ENCODE measurements around the gene FASLG.

FASLG gene

GRCh38 chr1:172637522-172637921 lies 21.4 kb upstream of the FASLG start:
- no peak for TF ChIP-seq GATA3 (IDR thresholded peaks at IDR 0.05; ENCODE audit: low read depth, low read length)
- TF ChIP-seq GATA2 (IDR thresholded peaks at IDR 0.05; ENCODE audit: low read depth, low read length), result no peak

- no peak for TF ChIP-seq GATA3 (IDR thresholded peaks at IDR 0.05; ENCODE audit: low read depth, low read length)
- TF ChIP-seq GATA2 (IDR thresholded peaks at IDR 0.05; ENCODE audit: low read depth, low read length), result no peak
Measured at GRCh38 chr1:172638249-172638648, 20.7 kb upstream of the FASLG start.

- TF ChIP-seq GATA3 (IDR thresholded peaks at IDR 0.05; ENCODE audit: low read depth, low read length) (no peak), GATA2 (IDR thresholded peaks at IDR 0.05; ENCODE audit: low read depth, low read length) (peak; percentile 43; the same call in 1 of the 2 replicates)
Measured at GRCh38 chr1:172638885-172639831, 19.7 kb upstream of the FASLG start.

GRCh38 chr1:172640111-172640510 lies 18.8 kb upstream of the FASLG start:
- TF ChIP-seq GATA2 (IDR thresholded peaks at IDR 0.05; ENCODE audit: low read depth, low read length) (no peak), GATA3 (IDR thresholded peaks at IDR 0.05; ENCODE audit: low read depth, low read length) (no peak)

GRCh38 chr1:172641492-172641891 lies 17.4 kb upstream of the FASLG start:
- TF ChIP-seq GATA3 (IDR thresholded peaks at IDR 0.05; ENCODE audit: low read depth, low read length), result no peak
- no peak for TF ChIP-seq GATA2 (IDR thresholded peaks at IDR 0.05; ENCODE audit: low read depth, low read length)

- TF ChIP-seq GATA2 (IDR thresholded peaks at IDR 0.05; ENCODE audit: low read depth, low read length), result no peak
- no peak for TF ChIP-seq GATA3 (IDR thresholded peaks at IDR 0.05; ENCODE audit: low read depth, low read length)
Measured at GRCh38 chr1:172642970-172643369, 15.9 kb upstream of the FASLG start.

- TF ChIP-seq GATA3 (IDR thresholded peaks at IDR 0.05; ENCODE audit: low read depth, low read length) (no peak), GATA2 (IDR thresholded peaks at IDR 0.05; ENCODE audit: low read depth, low read length) (no peak)
Measured at GRCh38 chr1:172646653-172647052, 12.2 kb upstream of the FASLG start.

GRCh38 chr1:172647110-172647564 lies 11.8 kb upstream of the FASLG start:
- TF ChIP-seq GATA2 (IDR thresholded peaks at IDR 0.05; ENCODE audit: low read depth, low read length), result no peak
- no peak for TF ChIP-seq GATA3 (IDR thresholded peaks at IDR 0.05; ENCODE audit: low read depth, low read length)

GRCh38 chr1:172647987-172648386 lies 10.9 kb upstream of the FASLG start:
- TF ChIP-seq GATA3 (IDR thresholded peaks at IDR 0.05; ENCODE audit: low read depth, low read length) (no peak), GATA2 (IDR thresholded peaks at IDR 0.05; ENCODE audit: low read depth, low read length) (no peak)

GRCh38 chr1:172650474-172651193 lies 8.3 kb upstream of the FASLG start:
- TF ChIP-seq GATA2 (IDR thresholded peaks at IDR 0.05; ENCODE audit: low read depth, low read length) (no peak), GATA3 (IDR thresholded peaks at IDR 0.05; ENCODE audit: low read depth, low read length) (no peak)

- TF ChIP-seq GATA2 (IDR thresholded peaks at IDR 0.05; ENCODE audit: low read depth, low read length) (no peak), GATA3 (IDR thresholded peaks at IDR 0.05; ENCODE audit: low read depth, low read length) (no peak)
Measured at GRCh38 chr1:172653015-172653709, 5.7 kb upstream of the FASLG start.

GRCh38 chr1:172654535-172654934 lies 4.4 kb upstream of the FASLG start:
- no peak for TF ChIP-seq GATA2 (IDR thresholded peaks at IDR 0.05; ENCODE audit: low read depth, low read length)
- no peak for TF ChIP-seq GATA3 (IDR thresholded peaks at IDR 0.05; ENCODE audit: low read depth, low read length)

- TF ChIP-seq GATA3 (IDR thresholded peaks at IDR 0.05; ENCODE audit: low read depth, low read length) (no peak), GATA2 (IDR thresholded peaks at IDR 0.05; ENCODE audit: low read depth, low read length) (no peak)
Measured at GRCh38 chr1:172656576-172656975, 2.3 kb upstream of the FASLG start.

- TF ChIP-seq GATA2 (IDR thresholded peaks at IDR 0.05; ENCODE audit: low read depth, low read length), result no peak
Measured at GRCh38 chr1:172657586-172657985, 1.3 kb upstream of the FASLG start.
